Measurements from ENCODE around the gene REG4. TPM values are rescaled to one million over a fixed set of nuclear protein-coding genes. Genes with fewer than 3 reads are reported as not detected.

Gene REG4
- total RNA-seq, 1 donor from 2014 or later = not detected

DNA sequence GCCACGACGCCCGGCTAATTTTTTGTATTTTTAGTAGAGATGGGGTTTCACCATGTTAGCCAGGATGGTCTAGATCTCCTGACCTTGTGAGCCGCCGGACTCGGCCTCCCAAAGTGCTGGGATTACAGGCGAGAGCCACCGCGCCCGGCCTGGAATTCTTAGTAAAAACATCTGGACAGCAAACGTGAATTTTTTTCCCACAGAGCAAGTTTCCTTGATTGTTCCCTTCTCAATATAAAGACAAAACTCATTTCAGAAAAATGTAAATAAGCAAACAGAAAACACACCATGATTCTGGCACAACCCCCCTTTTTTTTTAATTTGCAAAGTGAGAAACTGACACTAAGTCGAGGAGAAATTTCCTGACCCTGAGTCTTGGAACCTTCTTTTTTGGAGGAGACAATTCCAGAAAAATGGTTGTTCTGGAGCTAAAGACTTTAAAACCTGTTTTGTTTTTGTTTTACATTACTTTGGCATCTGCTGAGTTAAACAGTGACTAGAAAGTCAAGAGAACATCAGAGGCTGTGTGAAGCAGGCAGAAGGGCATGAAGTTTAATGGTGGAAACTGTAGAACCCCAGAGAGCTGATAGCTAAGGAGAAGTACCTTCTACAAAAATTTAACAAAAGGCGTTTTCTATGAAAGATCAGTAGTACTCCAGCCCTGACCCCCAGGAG, 32.2 kb downstream of the REG4 start:
- ATAC-seq = no peak

DNA sequence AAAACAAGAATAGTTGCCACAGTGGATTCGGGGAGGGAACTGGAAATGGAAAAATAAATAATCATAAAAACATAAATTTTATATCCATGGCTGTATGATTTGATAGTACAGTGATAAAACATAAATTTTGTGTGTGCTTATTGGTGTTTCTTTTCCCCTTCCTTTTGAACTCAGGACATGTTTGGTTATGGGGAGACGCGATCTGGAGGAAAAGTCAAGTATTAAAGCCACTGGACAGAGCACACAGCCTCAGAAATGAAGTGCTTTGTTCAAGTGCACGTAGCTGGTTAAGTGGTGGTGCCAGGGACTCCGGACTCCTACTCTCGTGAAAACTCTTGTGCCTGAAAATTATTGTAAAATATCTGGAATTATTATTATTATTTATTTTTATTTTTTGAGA, 32.9 kb downstream of the REG4 start:
- ATAC-seq = no peak

DNA sequence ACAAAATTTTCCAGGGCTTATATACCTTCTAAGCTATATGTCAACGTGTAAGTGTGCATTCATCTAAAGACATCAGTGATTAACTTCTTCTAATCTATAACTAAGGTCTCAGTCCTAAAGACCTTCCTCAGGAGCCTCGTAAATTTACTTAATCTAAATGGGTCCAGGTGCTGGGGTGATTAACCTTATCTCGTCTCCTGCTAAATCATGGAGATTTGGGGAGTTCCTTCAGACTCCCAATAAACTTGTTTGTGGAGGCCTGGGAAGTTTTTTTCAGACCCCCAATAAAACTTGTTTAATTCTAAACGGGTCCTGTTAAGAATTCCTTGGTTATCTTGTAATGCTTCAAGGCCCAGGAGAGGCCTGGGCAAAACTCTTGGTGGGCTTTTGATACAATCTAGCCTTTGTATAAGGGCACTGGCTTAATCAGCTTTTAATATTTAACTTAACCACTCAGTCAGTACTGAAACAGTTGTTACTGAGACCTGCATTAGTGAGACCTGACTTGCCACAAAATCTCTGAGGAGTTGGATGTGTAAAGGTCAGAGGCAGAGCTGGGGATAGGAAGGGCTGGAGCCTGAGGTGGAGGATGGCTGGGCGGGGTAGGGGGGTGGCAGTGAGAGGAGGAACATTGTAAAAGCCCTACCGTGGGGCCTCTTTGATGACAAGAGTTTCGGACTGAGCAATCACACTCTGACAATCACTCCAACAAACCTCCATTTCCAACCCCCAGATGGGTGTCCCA, 36.3 kb downstream of the REG4 start:
- no peak for ATAC-seq

DNA sequence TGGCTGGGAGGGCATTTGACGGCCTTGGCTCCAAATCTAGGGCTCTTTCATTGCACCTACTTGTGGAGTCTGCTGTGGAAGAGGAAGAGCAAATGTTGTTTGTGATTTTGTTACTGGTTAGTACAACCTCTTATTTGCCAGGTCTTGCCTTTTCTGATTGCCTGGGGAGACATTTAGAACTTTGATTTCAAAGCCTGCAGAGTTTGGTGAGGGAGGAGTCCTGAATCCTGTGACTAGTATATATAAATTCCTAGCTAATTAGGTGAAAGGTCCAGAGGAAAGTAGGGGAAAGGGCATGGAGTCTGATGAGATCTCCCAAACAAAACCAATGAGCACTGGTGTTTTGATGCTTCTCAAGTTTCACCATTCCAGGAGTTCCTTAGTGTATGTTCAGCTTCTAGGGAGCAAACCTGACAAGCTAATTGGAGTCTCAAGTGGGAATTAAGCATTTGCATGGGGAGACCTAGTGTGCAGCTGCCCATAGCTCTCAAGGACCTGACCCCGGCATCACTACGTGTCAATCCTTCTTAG, 37.5 kb downstream of the REG4 start:
- ATAC-seq = no peak

DNA sequence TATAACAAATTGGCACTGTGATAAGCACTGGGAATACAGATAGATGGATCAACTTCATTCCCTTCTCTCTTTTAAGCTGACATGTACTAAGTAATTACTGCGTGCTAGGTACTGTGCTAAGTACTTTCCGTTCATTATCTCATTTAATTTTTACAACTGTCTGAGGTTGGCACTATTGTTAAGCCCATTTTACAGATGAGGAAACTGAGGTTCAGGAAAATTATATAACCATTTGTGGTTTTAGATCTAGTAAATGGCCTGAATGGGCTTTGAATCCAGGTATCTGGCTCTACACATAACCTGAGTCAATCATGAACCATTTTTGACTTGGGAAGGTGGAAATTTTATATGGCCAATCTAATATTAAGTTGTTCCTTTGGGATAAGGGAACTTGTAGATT, 39.0 kb downstream of the REG4 start:
- no peak for ATAC-seq

DNA sequence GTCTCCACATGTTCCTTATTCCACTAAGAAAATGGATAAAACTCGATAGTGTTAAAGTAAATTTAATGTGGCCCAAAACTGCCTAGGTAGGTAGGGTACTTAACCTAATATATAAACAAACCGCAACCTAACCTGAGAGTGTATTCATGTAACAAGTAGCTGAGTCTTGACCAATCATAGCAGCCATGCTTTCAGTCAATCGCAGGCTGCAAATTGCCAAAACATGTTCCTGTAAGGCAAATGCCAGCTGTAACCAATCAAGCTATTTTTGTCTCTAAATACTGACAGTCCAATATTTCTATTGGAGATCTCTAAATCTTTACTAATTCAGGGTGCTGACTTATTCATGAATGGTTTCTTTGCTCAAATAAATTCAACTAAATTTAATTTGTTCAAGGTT, 39.5 kb downstream of the REG4 start:
- no peak for ATAC-seq

DNA sequence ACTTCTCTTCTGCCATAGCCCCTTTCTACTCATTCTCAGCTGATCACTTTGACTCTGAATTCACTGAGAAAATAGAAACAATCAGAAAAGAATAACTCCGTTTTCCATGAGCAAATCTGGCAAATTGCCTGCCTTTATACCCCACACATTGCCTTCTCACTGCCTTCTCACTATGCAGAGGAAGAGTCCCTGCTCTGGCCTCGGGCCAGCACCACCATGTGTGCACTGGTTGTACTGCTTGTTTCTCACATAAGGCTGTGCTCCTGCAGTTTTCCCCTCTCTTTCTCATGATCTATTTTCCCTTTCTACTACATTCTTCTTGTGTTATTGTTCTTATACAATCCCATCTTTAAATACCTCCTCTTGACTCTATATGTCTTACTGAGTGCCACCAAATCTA, 40.2 kb downstream of the REG4 start:
- no peak for ATAC-seq

DNA sequence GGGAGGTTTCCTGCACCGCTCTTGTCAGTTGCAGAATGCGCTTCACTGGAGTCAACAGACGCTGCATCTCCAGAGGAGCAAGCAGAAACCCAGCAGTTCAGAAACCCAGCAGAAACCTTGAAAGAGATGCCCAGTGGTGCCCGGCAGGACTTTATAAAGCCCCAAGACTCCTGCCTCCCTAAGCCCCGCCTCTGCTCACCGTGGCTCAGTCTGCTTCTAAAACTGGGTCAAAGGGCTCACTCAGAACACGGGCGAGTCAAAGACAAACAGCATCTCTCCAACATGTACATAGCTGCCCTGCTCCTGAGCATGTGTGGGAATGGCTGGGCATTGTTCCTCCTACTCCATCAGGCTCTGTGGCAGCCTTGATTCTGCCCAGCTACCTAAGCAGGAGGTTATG, 42.5 kb downstream of the REG4 start, which contains the start of gene HMGCS2:
Gene HMGCS2 (minus strand): TSS at position 128 of the 400 bp plus-strand sequence. CDS start 61 bp downstream, at position 67.
- ATAC-seq = peak; percentile 55

DNA sequence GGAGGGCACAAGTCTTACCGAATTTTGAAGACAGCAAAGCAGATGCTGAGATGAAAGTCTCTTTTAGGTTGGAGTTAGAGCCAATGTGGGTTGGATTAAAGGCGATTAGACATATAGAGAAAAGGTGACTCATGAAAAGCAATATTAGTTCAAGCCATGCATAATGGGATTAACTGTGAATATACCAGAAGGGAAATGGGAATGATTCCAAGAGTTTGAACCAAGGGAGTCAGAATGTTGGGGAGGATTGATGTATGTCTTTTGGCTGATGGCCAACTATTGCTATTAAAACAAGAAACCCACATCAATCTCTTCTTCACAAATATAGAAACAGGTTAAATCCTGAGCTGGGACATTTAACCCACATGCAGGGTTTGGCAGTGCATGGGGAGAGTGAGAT, 43.8 kb downstream of the REG4 start:
- peak; percentile 89 for ATAC-seq

DNA sequence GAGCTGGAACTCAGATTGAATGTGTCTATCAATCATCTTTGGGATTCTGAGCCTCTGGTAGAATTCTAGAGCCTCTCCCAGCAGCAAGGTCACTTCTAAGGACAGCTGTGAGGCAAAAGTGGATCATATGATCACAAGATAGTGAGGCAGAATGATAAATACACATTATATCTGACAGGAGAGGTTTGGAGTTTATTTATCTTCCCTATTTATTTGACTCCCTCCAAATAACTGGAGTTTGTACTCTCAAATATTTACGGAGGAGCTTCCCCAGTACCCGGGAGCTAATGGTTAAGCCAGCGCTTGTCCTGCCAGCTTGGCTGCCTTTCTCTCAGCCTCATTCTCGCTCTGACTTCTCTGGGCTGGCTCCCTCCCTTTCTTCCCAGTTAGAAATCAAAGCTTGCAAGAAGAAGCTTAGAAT, 44.9 kb downstream of the REG4 start:
- no peak for ATAC-seq

DNA sequence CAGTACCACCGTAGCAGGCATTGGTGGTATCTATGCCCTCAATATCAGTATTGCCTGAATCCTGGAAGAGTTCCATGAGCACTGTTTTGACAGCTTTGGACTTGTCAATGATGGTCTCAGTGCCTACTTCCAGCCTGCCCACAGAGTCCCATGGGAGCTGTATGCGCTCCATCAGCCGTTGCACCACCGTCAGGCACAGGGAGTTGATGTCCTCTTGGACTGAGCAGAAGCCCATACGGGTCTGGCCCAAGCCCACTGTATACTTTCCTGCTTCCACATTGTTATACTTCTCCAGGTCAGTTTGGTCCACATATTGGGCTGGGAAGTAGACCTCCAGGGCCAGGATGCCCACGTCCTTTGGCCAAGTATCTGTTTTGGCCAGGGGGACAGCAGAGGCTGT, 47.0 kb downstream of the REG4 start:
- no peak for ATAC-seq

DNA sequence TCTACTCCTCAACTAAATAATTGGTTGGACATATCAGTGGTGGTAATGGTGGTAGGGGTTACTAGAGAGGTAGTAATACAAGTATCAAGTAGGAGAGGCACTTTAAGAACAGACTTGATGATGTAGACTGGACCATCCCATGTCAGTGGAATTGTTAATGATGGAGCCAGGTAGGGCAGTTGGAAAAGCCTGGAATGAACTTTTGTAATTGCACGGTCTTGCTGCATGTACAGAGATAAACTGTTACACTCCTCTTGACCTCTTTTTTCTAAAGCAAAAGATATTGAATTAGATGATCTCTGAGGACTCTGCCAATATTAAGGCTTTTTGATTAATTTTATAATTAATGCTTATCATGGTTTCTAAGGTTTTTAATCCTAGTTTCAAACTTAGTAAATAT, 48.3 kb downstream of the REG4 start:
- ATAC-seq = no peak

DNA sequence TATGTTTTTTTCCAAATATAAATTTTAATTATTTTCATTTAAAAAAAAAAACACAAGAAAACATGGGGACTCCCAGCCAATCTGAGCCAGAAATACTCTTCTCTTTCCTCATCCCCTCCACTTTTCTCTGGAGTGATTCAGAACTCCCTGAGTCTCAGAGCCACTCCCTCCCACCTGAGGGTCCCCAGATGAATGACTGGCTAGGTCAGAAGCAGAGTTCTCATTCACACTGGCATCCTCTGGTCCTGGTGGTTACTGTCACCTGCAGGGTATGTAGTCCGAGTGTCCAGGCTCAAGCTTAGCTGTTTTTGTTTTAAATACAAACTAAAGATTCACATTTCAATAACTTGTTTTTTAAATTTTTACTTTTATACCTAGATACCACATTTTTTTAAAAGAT, 48.9 kb downstream of the REG4 start:
- no peak for ATAC-seq

DNA sequence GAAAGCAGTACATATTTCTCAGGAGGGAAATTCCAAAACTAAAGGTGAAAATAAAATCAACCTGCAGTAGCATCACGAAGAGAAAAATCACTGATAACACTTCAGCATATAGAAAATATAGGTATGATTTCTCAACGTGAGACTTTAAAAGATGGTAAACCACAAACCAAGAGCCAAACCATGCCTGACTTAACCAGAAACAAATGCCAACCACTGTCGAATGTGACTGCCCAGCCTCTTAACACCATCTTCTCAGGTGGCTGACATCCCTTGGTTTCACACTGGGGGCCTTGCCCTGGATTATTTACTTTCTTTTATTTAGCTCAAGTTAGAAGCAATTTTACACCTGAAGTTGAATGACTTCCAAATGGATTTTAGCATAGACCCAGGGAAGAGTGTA, 52.7 kb downstream of the REG4 start:
- no peak for ATAC-seq

DNA sequence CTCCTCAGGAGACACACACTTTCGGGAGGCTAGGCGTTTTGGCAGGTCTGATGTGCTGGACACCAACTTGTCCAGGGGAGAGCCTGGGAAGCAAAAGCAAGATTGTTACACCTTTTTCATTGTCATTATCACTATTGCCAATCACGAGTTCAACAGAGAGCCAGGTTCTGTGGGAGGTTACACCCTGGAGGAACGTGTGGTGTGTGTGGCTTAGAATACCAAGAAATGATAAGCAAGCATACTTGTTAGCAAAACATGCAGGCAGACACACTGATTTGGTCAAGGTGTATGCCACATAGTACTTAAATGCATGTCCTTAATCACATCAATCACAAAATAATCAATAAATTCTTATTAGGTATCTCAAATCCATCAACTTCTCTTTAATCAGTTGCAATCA, 58.7 kb downstream of the REG4 start:
- ATAC-seq = no peak

DNA sequence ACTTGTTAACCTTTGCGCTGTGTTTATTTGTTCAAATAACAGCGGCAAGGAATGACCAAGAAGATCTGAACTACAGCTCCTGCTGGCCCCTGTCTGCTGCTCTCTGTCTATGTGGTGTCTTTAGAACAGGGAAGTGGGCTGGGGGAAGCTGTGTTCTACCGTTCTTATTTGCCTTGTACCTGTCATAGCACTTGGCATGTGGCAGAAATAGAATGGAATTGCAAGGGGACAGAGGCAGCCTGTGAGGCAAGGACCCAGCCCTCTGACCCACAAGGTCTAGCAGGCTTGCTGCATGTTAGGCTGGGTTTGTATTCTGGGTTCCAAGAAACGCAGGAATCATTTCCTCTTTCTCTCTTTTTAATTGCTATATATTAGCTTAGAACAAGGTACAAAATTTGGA, 63.2 kb downstream of the REG4 start:
- ATAC-seq = no peak

DNA sequence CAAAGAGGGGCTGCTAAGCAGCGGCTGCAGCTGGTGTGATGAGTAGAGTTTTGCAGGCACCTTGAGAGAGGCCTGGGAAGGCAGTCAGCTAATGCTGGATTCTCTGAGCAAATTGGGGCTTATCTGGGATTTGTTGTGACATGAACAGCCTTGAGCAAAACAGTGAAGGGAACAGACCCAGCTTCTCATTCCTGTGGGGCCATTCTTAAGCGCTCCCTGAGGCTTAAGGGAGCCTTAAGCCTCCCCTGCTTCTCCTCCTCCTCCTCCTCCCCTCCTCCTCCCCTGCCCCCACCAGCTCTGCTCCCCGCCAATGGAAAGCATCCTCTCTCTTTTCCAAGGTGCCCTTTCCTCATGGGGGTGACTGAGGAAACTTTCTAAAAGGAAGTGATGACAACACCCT, 63.8 kb downstream of the REG4 start:
- ATAC-seq = peak; percentile 55

DNA sequence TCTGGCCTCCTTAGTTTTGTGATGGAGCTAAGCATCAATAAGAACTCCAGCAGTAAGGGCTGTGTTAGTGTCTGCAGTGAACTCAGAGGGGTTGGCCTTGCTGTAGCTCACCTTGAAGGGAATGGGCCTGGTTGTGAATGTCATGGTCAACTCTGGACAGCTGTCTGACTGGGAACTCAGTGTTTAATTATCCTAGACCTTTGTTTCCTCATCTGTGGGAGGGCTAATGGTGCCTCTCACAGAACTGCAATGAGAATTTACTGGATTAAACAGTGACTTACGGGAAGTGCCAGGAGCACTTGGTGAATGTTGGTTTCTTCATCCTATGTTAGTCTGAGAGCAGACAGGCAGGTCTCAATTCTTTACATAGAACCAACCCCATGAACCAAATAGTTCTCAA, 66.2 kb downstream of the REG4 start:
- ATAC-seq = no peak

DNA sequence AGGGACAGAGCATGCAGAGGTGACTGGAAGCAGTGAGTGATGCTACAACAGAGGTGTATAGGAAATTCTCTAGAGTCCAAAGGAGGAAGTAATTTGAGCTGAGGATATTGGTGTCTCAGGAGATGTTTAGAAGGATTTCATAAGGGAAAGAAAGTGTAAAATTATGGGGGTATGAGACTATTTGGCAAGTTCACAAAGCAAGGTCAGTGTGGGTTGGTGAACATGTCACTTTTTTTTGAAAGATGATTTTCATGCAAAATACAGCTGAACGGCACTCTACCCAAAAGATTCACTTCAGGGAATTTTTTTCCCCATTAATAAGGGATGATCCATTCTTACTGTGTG, 66.7 kb downstream of the REG4 start:
- ATAC-seq = no peak

Other genes starting within 250 kb of the REG4 start
- gene ZNF697, start 163.2 kb downstream of the REG4 start, total RNA-seq = 1.00 TPM
- 108 TPM for gene PHGDH, start 99.5 kb downstream of the REG4 start, total RNA-seq
- gene HMGCS2, start 42.6 kb downstream of the REG4 start, total RNA-seq = 0.76 TPM
- not detected for gene ADAM30, start 85.1 kb upstream of the REG4 start, total RNA-seq